IPS-20b (cell line): ENCODE measurements around the gene TMEM131L.
"Not testable (repeated sequence)": the region's sequence is repeated elsewhere in the genome, so short reads cannot be mapped to it uniquely, and the experiment has no call there.

Source experiments
- H3K27ac ChIP-seq: one replicate; pipeline ENCODE4 v1.5.1; 2013; ENCODE audit warnings: low read length
- H3K27me3 ChIP-seq: 2 replicates; pipeline ENCODE4 v1.6.1; 2013; ENCODE audit warnings: mild to moderate bottlenecking, low read length, inconsistent platforms; ENCODE audit not compliant: insufficient read depth
- H3K36me3 ChIP-seq: 2 replicates; pipeline ENCODE4 v1.6.1; 2013; ENCODE audit warnings: low read depth, mild to moderate bottlenecking, inconsistent platforms, low read length, moderate library complexity; ENCODE audit not compliant: insufficient read depth
- H3K4me1 ChIP-seq: 2 replicates; pipeline ENCODE4 v1.6.1; 2013; ENCODE audit warnings: mild to moderate bottlenecking, control low read depth, inconsistent platforms, low read length, moderate library complexity; ENCODE audit not compliant: insufficient read depth
- H3K4me3 ChIP-seq: 2 replicates; pipeline ENCODE4 v1.5.1; 2013; ENCODE audit warnings: mild to moderate bottlenecking, low read length, inconsistent platforms
- H3K9ac ChIP-seq: 2 replicates; pipeline ENCODE4 v1.6.1; 2013; ENCODE audit warnings: low read depth, mild to moderate bottlenecking, inconsistent platforms, low read length, moderate library complexity
- H3K9me3 ChIP-seq: 2 replicates; pipeline ENCODE4 v1.6.1; 2013; ENCODE audit warnings: mild to moderate bottlenecking, low read depth, low read length, inconsistent platforms; ENCODE audit not compliant: insufficient read depth

TMEM131L gene

GRCh38 chr4:153546280-153546679 lies 80.1 kb downstream of the TMEM131L start:
- Histone ChIP-seq H3K27ac (no peak overlapping the region), H3K4me3 (no peak overlapping the region), H3K4me1 (peaks cover 14% of the 10 kb centered on the region; the same call in 1 of the 2 replicates), H3K9ac (no peak overlapping the region), H3K36me3 (no peaks in the 10 kb centered on the region), H3K27me3 (no peaks in the 10 kb centered on the region), H3K9me3 (no peaks in the 10 kb centered on the region)

- H3K27me3 ChIP-seq: no peaks in the 10 kb centered on the region
- peaks cover 14% of the 10 kb centered on the region; the same call in 1 of the 2 replicates for H3K4me1 ChIP-seq
- no peaks in the 10 kb centered on the region for H3K36me3 ChIP-seq
- H3K9me3 ChIP-seq: no peaks in the 10 kb centered on the region
- no peak overlapping the region for H3K4me3 ChIP-seq
- H3K9ac ChIP-seq: no peak overlapping the region
- H3K27ac ChIP-seq: no peak overlapping the region
Measured at GRCh38 chr4:153547520-153547919, 81.4 kb downstream of the TMEM131L start.

DNA sequence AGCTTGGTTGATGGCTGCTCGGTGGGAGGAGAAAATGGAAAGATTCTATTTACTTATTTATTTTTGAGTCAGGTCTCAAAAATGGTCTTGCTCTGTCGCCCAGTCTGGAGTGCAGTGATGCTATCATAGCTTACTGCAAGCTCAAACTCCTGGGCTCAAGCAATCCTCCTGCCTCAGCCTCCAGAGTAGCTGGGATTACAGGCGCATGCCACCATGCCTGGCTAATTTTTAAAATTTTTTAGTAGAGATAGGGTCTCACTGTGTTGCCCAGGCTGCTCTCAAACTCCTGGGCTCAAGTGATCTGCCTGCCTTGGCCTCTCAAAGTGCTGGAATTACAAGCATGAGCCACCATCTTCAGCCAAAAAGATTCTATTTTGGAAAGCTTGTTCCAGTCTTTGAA lies 82.7 kb downstream of the TMEM131L start:
- H3K27ac ChIP-seq, H3K4me1 ChIP-seq, H3K9me3 ChIP-seq, H3K36me3 ChIP-seq, H3K9ac ChIP-seq, H3K4me3 ChIP-seq, H3K27me3 ChIP-seq: not testable (repeated sequence)

- H3K27me3 ChIP-seq: no peaks in the 10 kb centered on the region
- H3K9me3 ChIP-seq: no peaks in the 10 kb centered on the region
- no peak overlapping the region for H3K27ac ChIP-seq
- no peak overlapping the region for H3K4me3 ChIP-seq
- no peaks in the 10 kb centered on the region for H3K36me3 ChIP-seq
- peaks cover 5% of the 10 kb centered on the region; the same call in 1 of the 2 replicates for H3K4me1 ChIP-seq
- H3K9ac ChIP-seq: no peak overlapping the region
Measured at GRCh38 chr4:153549405-153549804, 83.2 kb downstream of the TMEM131L start.

GRCh38 chr4:153553155-153553818 lies 87.1 kb downstream of the TMEM131L start:
- no peaks in the 10 kb centered on the region for H3K9me3 ChIP-seq
- H3K36me3 ChIP-seq: peaks cover 20% of the 10 kb centered on the region
- H3K4me3 ChIP-seq: no peak overlapping the region
- H3K4me1 ChIP-seq: no peaks in the 10 kb centered on the region
- H3K9ac ChIP-seq: no peak overlapping the region
- H3K27ac ChIP-seq: no peak overlapping the region
- no peaks in the 10 kb centered on the region for H3K27me3 ChIP-seq

- Histone ChIP-seq H3K4me1 (no peaks in the 10 kb centered on the region), H3K9ac (no peak overlapping the region), H3K9me3 (no peaks in the 10 kb centered on the region), H3K4me3 (no peak overlapping the region), H3K36me3 (peaks cover 20% of the 10 kb centered on the region), H3K27me3 (no peaks in the 10 kb centered on the region), H3K27ac (no peak overlapping the region)
Measured at GRCh38 chr4:153553819-153554170, 87.6 kb downstream of the TMEM131L start.

DNA sequence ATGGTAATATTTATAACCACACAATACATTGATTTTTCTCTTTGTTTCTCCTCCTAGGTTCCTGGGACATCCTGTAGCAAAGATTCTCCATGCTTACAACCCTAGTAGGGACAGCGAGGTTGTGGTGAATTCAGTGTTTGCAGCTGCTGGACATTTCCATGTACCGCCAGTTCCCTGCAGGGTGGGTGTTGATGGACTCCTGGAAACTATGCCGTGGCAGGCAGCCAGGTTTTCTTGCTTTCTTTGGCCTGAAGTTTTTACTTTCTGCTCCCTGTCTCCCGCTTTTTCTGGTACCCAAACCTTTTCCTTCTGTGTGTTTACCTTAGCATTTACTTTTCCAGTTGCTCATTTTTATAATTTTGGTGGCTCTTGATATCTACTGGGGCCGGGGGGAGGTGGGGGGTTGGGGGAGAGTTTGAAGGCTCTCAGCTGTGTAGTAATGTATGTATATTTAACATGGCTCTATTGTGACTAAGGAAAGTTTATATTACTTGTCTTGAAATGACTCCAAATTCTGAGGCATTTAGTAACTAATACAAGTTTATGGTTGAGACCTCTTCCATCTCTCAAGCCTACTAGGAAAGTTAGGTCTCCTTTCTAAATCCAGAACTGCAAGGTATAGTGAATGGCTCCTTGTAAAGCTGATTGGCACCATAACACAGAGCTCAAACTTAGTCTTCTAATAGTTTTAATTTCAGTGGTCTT lies 89.7 kb downstream of the TMEM131L start:
- H3K36me3 ChIP-seq: peaks cover 35% of the 10 kb centered on the region
- no peak overlapping the region for H3K27ac ChIP-seq
- no peaks in the 10 kb centered on the region for H3K27me3 ChIP-seq
- peaks cover 5% of the 10 kb centered on the region for H3K9me3 ChIP-seq
- no peaks in the 10 kb centered on the region for H3K4me1 ChIP-seq
- H3K9ac ChIP-seq: no peak overlapping the region
- H3K4me3 ChIP-seq: no peak overlapping the region

GRCh38 chr4:153556435-153556815 lies 90.3 kb downstream of the TMEM131L start:
- Histone ChIP-seq H3K4me3 (no peak overlapping the region), H3K27me3 (no peaks in the 10 kb centered on the region), H3K9ac (no peak overlapping the region), H3K27ac (no peak overlapping the region), H3K4me1 (no peaks in the 10 kb centered on the region), H3K9me3 (peaks cover 9% of the 10 kb centered on the region), H3K36me3 (peaks cover 40% of the 10 kb centered on the region)

GRCh38 chr4:153560908-153561307 lies 94.7 kb downstream of the TMEM131L start:
- H3K36me3 ChIP-seq: peaks cover 47% of the 10 kb centered on the region

GRCh38 chr4:153564630-153565525 lies 98.7 kb downstream of the TMEM131L start:
- Histone ChIP-seq H3K9ac (no peak overlapping the region), H3K9me3 (peaks cover 9% of the 10 kb centered on the region), H3K36me3 (peaks cover 26% of the 10 kb centered on the region), H3K27me3 (no peaks in the 10 kb centered on the region), H3K4me3 (no peak overlapping the region), H3K4me1 (peaks cover 5% of the 10 kb centered on the region; the same call in 1 of the 2 replicates), H3K27ac (no peak overlapping the region)

More at GRCh38 chr4:153560908-153561307, 94.7 kb downstream of the TMEM131L start:
- H3K9me3 ChIP-seq: peaks cover 9% of the 10 kb centered on the region
- no peaks in the 10 kb centered on the region for H3K27me3 ChIP-seq
- peaks cover 5% of the 10 kb centered on the region; the same call in 1 of the 2 replicates for H3K4me1 ChIP-seq
- H3K4me3 ChIP-seq: no peak overlapping the region
- H3K9ac ChIP-seq: no peak overlapping the region
- no peak overlapping the region for H3K27ac ChIP-seq

DNA sequence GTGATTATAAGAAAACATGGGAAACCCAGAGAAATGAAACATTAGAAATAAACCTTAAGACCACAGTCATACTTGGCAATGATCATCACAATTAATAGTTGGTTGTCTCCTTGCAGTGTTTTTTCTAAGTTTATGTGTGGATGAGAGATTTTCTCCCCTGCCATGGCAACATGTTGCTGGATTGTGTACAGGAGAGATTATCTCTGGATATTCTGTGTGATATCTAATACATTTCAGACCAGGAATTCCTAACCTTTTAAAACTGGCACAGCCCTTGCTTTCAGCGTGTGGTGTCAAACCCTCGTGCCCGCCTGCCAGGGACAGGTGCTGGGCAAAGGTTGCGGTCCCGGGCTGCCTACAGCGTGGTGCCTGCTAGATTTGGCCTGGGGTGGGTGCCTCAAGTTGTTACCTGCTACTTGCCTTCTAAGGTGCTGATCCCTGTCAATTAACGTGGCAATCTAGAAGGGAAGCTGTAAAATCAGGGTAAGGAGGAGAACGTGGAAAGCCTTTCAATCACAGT lies 100.5 kb downstream of the TMEM131L start:
- Histone ChIP-seq H3K27ac (no peak overlapping the region), H3K9ac (no peak overlapping the region), H3K4me1 (peaks cover 5% of the 10 kb centered on the region; the same call in 1 of the 2 replicates), H3K4me3 (no peak overlapping the region), H3K9me3 (no peaks in the 10 kb centered on the region), H3K36me3 (peaks cover 9% of the 10 kb centered on the region; the same call in 1 of the 2 replicates), H3K27me3 (no peaks in the 10 kb centered on the region)
